Hepatocyte (in vitro differentiated cells): ENCODE results near the gene SDF2L1.

Experiments
- EZH2 ChIP-seq: fragments of 200-600 bp; sonication (generic); IDR thresholded peaks from 2 replicates; pipeline ENCODE4 v1.6.1; 2016; ENCODE audit warnings: antibody characterized with exemption, mild to moderate bottlenecking, borderline replicate concordance
- EZH2phosphoT487 ChIP-seq: fragments of 200-600 bp; sonication (generic); IDR thresholded peaks from one replicate; pipeline ENCODE4 v1.6.1; 2018; ENCODE audit warnings: antibody characterized with exemption, mild to moderate bottlenecking, low read depth, moderate library complexity; ENCODE audit not compliant: unreplicated experiment, severe bottlenecking
- TF ChIP-seq, protein P1 (sequence below): fragments of 200-600 bp; sonication (generic); IDR thresholded peaks from 2 replicates; pipeline ENCODE4 v1.5.1; 2016; ENCODE audit warnings: antibody characterized with exemption, mild to moderate bottlenecking; ENCODE audit not compliant: poor library complexity

GRCh38 chr22:21626735-21627469, 15.2 kb upstream of the SDF2L1 start:
- TF ChIP-seq, protein P1, sequence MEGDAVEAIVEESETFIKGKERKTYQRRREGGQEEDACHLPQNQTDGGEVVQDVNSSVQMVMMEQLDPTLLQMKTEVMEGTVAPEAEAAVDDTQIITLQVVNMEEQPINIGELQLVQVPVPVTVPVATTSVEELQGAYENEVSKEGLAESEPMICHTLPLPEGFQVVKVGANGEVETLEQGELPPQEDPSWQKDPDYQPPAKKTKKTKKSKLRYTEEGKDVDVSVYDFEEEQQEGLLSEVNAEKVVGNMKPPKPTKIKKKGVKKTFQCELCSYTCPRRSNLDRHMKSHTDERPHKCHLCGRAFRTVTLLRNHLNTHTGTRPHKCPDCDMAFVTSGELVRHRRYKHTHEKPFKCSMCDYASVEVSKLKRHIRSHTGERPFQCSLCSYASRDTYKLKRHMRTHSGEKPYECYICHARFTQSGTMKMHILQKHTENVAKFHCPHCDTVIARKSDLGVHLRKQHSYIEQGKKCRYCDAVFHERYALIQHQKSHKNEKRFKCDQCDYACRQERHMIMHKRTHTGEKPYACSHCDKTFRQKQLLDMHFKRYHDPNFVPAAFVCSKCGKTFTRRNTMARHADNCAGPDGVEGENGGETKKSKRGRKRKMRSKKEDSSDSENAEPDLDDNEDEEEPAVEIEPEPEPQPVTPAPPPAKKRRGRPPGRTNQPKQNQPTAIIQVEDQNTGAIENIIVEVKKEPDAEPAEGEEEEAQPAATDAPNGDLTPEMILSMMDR = no peak
- no peak for TF ChIP-seq EZH2
- no peak for TF ChIP-seq EZH2phosphoT487
